ENCODE measurements around the gene HOXA13. TPM values are rescaled to one million over a fixed set of nuclear protein-coding genes. Genes with fewer than 3 reads are reported as not detected.
A peak's percentile ranks its signal among the peaks of the same experiment; 100 is the strongest.

The HOXA13 gene
- total RNA-seq, 1 donor from 2014 or later: 14.5 TPM

DNA sequence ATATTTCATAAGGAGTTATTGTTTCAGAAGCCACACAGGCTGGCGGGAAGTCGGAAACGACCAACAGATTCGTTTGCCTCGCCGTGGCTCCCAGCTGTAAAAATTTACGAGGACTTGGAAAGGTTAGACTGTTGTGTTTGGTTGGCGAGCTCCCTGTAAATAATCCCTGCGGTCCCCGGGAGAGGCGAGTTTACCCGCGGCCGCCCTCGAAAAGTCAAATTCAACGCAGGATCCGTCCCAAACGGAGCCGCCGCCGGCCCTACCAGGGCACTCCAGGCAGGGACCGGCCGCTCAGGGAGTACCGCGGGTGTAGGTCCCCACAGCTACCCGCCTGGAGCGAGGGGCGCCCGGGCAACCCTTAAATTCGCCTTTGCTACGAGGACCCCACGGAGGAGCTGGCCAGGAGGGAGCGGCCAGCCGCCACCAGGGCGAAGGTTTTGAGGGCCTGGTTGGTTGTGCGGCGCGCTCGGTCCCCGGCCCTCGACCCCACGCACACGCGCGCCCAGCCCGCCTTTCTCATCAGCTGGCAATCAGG lies 33.8 kb downstream of the HOXA13 start:
- no peaks in the 10 kb centered on the region for H3K36me3 ChIP-seq
- peak overlapping the region; percentile 99 for H3K27ac ChIP-seq
- H3K4me3 ChIP-seq: peak overlapping the region; percentile 56 to 64
- H3K4me1 ChIP-seq: peaks cover 43% of the 10 kb centered on the region
- H3K9me3 ChIP-seq: no peaks in the 10 kb centered on the region
- intact Hi-C loops (cut with DNase I): loop anchor here (5.0 to 10.0 kb wide), 2 partner anchors 794 to 1311 kb away; no protein-coding TSS in a partner anchor
- H3K27me3 ChIP-seq: no peaks in the 10 kb centered on the region
- TF ChIP-seq POLR2A (IDR thresholded peaks at IDR 0.05): no peak
- TF ChIP-seq, protein P1, sequence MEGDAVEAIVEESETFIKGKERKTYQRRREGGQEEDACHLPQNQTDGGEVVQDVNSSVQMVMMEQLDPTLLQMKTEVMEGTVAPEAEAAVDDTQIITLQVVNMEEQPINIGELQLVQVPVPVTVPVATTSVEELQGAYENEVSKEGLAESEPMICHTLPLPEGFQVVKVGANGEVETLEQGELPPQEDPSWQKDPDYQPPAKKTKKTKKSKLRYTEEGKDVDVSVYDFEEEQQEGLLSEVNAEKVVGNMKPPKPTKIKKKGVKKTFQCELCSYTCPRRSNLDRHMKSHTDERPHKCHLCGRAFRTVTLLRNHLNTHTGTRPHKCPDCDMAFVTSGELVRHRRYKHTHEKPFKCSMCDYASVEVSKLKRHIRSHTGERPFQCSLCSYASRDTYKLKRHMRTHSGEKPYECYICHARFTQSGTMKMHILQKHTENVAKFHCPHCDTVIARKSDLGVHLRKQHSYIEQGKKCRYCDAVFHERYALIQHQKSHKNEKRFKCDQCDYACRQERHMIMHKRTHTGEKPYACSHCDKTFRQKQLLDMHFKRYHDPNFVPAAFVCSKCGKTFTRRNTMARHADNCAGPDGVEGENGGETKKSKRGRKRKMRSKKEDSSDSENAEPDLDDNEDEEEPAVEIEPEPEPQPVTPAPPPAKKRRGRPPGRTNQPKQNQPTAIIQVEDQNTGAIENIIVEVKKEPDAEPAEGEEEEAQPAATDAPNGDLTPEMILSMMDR (IDR thresholded peaks at IDR 0.05): no peak
- peak in 1 of 2 donors; percentile 60 for TF ChIP-seq POLR2AphosphoS5 (IDR thresholded peaks at IDR 0.05; ENCODE audit: insufficient read depth in 1 of 2, low read depth in 1 of 2)
- DNase-seq (ENCODE audit: extremely low spot score in 2 of 2): no peak

GRCh38 chr7:27165089-27165995 lies 34.5 kb downstream of the HOXA13 start, which contains the start of gene HOXA9:
HOXA9 (minus strand) TSS chr7:27165537; CDS start chr7:27165457, 80 bp downstream.
- H3K27ac ChIP-seq: peak within 1 kb of the TSS; percentile 99
- peaks cover 48% of the 10 kb centered on the region for H3K4me1 ChIP-seq
- H3K27me3 ChIP-seq: no peaks in the 10 kb centered on the region
- no peak for DNase-seq (ENCODE audit: extremely low spot score in 2 of 2)
- no peaks in the 10 kb centered on the region for H3K9me3 ChIP-seq
- no peaks in the 10 kb centered on the region for H3K36me3 ChIP-seq
- TF ChIP-seq POLR2A (IDR thresholded peaks at IDR 0.05): peak in 1 of 2 donors; percentile 23
- TF ChIP-seq POLR2AphosphoS5 (IDR thresholded peaks at IDR 0.05; ENCODE audit: insufficient read depth in 1 of 2, low read depth in 1 of 2): peak; percentile 82 to 83
- TF ChIP-seq, protein P1 (IDR thresholded peaks at IDR 0.05): no peak
- H3K4me3 ChIP-seq: peak within 1 kb of the TSS; percentile 56 to 64
- intact Hi-C loops (cut with DNase I): loop anchor here (5.0 to 10.0 kb wide), 2 partner anchors 793 to 1311 kb away; no protein-coding TSS in a partner anchor

DNA sequence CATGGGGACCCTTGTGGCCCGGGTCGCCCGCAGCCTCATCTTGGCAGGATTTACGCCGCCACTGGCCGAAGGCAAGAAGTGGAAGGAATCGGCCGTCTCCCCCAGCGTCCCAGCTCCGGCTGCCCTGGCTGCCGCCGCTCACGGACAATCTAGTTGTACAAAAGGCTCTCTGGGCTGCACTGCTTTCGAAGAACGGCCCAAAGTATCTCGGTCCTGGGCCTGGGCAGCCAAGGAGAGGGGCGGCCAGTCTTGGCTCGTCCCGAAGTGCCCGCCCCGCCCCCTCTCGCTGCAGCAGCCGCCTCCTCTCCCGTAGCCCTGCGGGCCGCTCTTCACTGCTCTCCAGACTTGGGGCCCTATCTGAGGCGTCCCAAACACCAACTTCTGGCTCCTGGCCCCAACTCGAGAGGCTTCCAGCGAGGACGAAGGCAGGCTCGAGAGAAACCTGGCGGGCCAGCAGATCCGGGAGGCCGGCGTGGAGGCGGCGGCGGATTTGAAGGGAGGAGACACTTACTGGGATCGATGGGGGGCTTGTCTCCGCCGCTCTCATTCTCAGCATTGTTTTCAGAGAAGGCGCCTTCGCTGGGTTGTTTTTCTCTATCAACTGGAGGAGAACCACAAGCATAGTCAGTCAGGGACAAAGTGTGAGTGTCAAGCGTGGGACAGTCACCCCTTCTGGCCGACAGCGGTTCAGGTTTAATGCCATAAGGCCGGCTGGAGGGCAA lies 35.4 kb downstream of the HOXA13 start:
- Histone ChIP-seq H3K4me1 (peaks cover 54% of the 10 kb centered on the region), H3K27me3 (no peaks in the 10 kb centered on the region), H3K27ac (peak overlapping the region; percentile 99), H3K36me3 (no peaks in the 10 kb centered on the region), H3K4me3 (peak overlapping the region; percentile 56 to 64), H3K9me3 (no peaks in the 10 kb centered on the region)
- intact Hi-C loops (cut with DNase I): loop anchor here (5.0 to 10.0 kb wide), 2 partner anchors 792 to 1310 kb away; no protein-coding TSS in a partner anchor
- TF ChIP-seq POLR2A (IDR thresholded peaks at IDR 0.05): no peak
- TF ChIP-seq, protein P1 (IDR thresholded peaks at IDR 0.05): no peak
- no peak for TF ChIP-seq POLR2AphosphoS5 (IDR thresholded peaks at IDR 0.05; ENCODE audit: insufficient read depth in 1 of 2, low read depth in 1 of 2)
- DNase-seq (ENCODE audit: extremely low spot score in 2 of 2): no peak

DNA sequence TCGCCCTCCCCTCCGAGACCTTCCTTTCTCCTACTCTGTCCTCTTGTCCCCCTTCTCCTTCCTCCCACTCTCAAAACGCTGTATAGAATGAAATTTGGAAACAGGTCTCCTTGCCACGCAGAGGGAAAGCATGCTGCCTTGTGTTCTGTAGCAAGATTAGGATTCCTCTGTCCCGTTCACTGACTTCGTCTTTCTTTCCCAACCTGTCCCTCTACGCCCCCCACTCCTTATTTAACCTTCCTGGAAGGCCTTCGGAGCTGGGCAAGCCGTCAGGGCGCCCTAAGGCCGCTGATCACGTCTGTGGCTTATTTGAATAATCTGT lies 35.9 kb downstream of the HOXA13 start:
- no peak for DNase-seq (ENCODE audit: extremely low spot score in 2 of 2)
- no peaks in the 10 kb centered on the region for H3K9me3 ChIP-seq

More for the DNA sequence above, 35.9 kb downstream of the HOXA13 start:
- no peaks in the 10 kb centered on the region for H3K36me3 ChIP-seq
- H3K27ac ChIP-seq: peak overlapping the region; percentile 99
- intact Hi-C loops (cut with DNase I): loop anchor here (10.0 kb wide), 1 partner anchor 1309 kb away; no protein-coding TSS in a partner anchor
- H3K4me1 ChIP-seq: peaks cover 54% of the 10 kb centered on the region
- H3K4me3 ChIP-seq: peak overlapping the region; percentile 56 to 64
- TF ChIP-seq POLR2A (IDR thresholded peaks at IDR 0.05): no peak
- TF ChIP-seq, protein P1 (IDR thresholded peaks at IDR 0.05): no peak
- TF ChIP-seq POLR2AphosphoS5 (IDR thresholded peaks at IDR 0.05; ENCODE audit: insufficient read depth in 1 of 2, low read depth in 1 of 2): no peak
- H3K27me3 ChIP-seq: no peaks in the 10 kb centered on the region

Measured in vagina (tissue), 2 donors.